Endothelial cell of umbilical vein (primary cell): Measurements from ENCODE around the gene MEIS3. TPM values are rescaled to one million over a fixed set of nuclear protein-coding genes. Genes with fewer than 3 reads are reported as not detected.

Experiments used
- BruUV-seq: library from RNA; stranded (reverse); fragments of 400-500 nt; replicated peaks from 2 replicates; lab custom pipeline; 2021; lab: Mats Ljungman, UMichigan
- CTCF ChIA-PET: fragments of 300-600, 350-600 bp; sonication (Branson Sonifier 250); formaldehyde crosslinking; loops from one replicate; lab custom pipeline; 2021; ENCODE audit warnings: antibody characterized with exemption, inconsistent platforms; lab: Charles Lee
- POLR2A ChIA-PET: fragments of 300-600, 350-600 bp; sonication (Branson Sonifier 250); formaldehyde crosslinking; loops from one replicate; lab custom pipeline; 2021; ENCODE audit warnings: antibody characterized with exemption, inconsistent platforms; lab: Charles Lee
- DNase-seq: peaks from one replicate; pipeline ENCODE4 v3.0.0-alpha.2; 2011; ENCODE audit warnings: low read depth, low spot score
- FAIRE-seq: peaks from 2 replicates; lab custom pipeline; 2011; peaks lifted over from hg19 to GRCh38; lab: Jason Lieb, UNC
- H2AFZ ChIP-seq: 2 replicates; pipeline ENCODE4 v1.6.0; 2012; ENCODE audit warnings: low read depth, low read length, control low read depth, inconsistent platforms
- H3K27ac ChIP-seq: 2 replicates; pipeline ENCODE4 v1.5.1; 2011; ENCODE audit warnings: low read depth, mild to moderate bottlenecking, control low read depth, low read length, moderate library complexity; ENCODE audit not compliant: insufficient read depth
- H3K27me3 ChIP-seq, 2 experiments: 2 replicates each; pipeline versions ENCODE4 v1.6.0 to v1.6.1; 2011; ENCODE audit warnings: low read length in 2 of 2, mixed read lengths in 1 of 2; ENCODE audit not compliant: control insufficient read depth in 2 of 2, insufficient read depth in 2 of 2
- H3K36me3 ChIP-seq, 2 experiments: 2 replicates in 1 of 2; 3 replicates in 1 of 2; pipeline ENCODE4 v1.5.1; 2011; ENCODE audit warnings: low read length in 2 of 2, mild to moderate bottlenecking in 1 of 2, moderate library complexity in 1 of 2; ENCODE audit not compliant: control insufficient read depth in 2 of 2, insufficient read depth in 2 of 2; ENCODE audit errors: extremely low read depth in 1 of 2
- H3K4me1 ChIP-seq: 3 replicates; pipeline ENCODE4 v1.5.1; 2011; ENCODE audit warnings: mild to moderate bottlenecking, low read length; ENCODE audit not compliant: control insufficient read depth, insufficient read depth; ENCODE audit errors: extremely low read depth
- H3K4me2 ChIP-seq: 2 replicates; pipeline ENCODE4 v1.6.1; 2011; ENCODE audit warnings: low read length, control low read depth, mixed read lengths; ENCODE audit not compliant: insufficient read depth
- H3K4me3 ChIP-seq, 3 experiments: fragments of 200-600 bp in 1 of 3; sonication (generic), shearing (Covaris generic) in 1 of 3; replicated peaks in 1 of 3; 2 replicates each; pipeline ENCODE4 v1.5.1; 2011 to 2016; ENCODE audit warnings: control low read depth in 3 of 3, low read length in 3 of 3, mild to moderate bottlenecking in 2 of 3, inconsistent platforms in 1 of 3, low read depth in 1 of 3, moderate library complexity in 1 of 3; ENCODE audit not compliant: insufficient read depth in 1 of 3
- H3K79me2 ChIP-seq: 2 replicates; pipeline ENCODE4 v1.6.0; 2012; ENCODE audit warnings: low read length, inconsistent platforms; ENCODE audit not compliant: control insufficient read depth, insufficient read depth
- H3K9ac ChIP-seq: replicated peaks from 2 replicates; pipeline ENCODE3; 2011; ENCODE audit warnings: low read length, control low read depth; ENCODE audit not compliant: insufficient read depth; ENCODE audit errors: extremely low read depth
- H3K9me1 ChIP-seq: replicated peaks from 3 replicates; pipeline ENCODE4 v1.6.0; 2011; ENCODE audit warnings: mild to moderate bottlenecking, low read length; ENCODE audit not compliant: control insufficient read depth, insufficient read depth; ENCODE audit errors: extremely low read depth
- H3K9me3 ChIP-seq: replicated peaks from 2 replicates; pipeline ENCODE4 v1.5.1; 2012; ENCODE audit warnings: low read length, inconsistent platforms; ENCODE audit not compliant: control insufficient read depth, insufficient read depth
- H4K20me1 ChIP-seq: replicated peaks from 2 replicates; pipeline ENCODE3; 2011; ENCODE audit warnings: mild to moderate bottlenecking, low read length; ENCODE audit not compliant: control insufficient read depth, insufficient read depth; ENCODE audit errors: extremely low read depth
- CTCF ChIP-seq, 2 donors: IDR thresholded peaks; 1 replicate in 1 of 2; 2 replicates in 1 of 2; pipeline ENCODE4 v1.5.1; 2011; ENCODE audit warnings: low read length in 2 of 2, mild to moderate bottlenecking in 2 of 2, moderate library complexity in 2 of 2, control low read depth in 1 of 2, inconsistent platforms in 1 of 2, low read depth in 1 of 2; ENCODE audit not compliant: insufficient read depth in 1 of 2; ENCODE audit errors: extremely low read depth in 1 of 2
- EZH2 ChIP-seq: IDR thresholded peaks from 2 replicates; pipeline ENCODE4 v1.6.1; 2012; ENCODE audit warnings: borderline replicate concordance, low read depth, mild to moderate bottlenecking, moderate library complexity, low read length, inconsistent platforms; ENCODE audit not compliant: severe bottlenecking
- FOS ChIP-seq: IDR thresholded peaks from 2 replicates; pipeline ENCODE4 v1.6.1; 2011; ENCODE audit warnings: mild to moderate bottlenecking, low read length, moderate library complexity, borderline replicate concordance; ENCODE audit not compliant: insufficient read depth
- GATA2 ChIP-seq: IDR thresholded peaks from 2 replicates; pipeline ENCODE4 v1.7.0; 2011; ENCODE audit warnings: low read depth, mild to moderate bottlenecking, moderate library complexity, mixed read lengths, low read length; ENCODE audit not compliant: insufficient read length, insufficient read depth
- JUN ChIP-seq: IDR thresholded peaks from 2 replicates; pipeline ENCODE4 v1.6.1; 2011; ENCODE audit warnings: borderline replicate concordance, low read depth; ENCODE audit not compliant: insufficient read length, insufficient read depth
- MAX ChIP-seq: IDR thresholded peaks from 2 replicates; pipeline ENCODE4 v1.6.1; 2011; ENCODE audit not compliant: insufficient read depth, insufficient read length
- MYC ChIP-seq: IDR thresholded peaks from one replicate; pipeline ENCODE4 v1.6.1; 2011; ENCODE audit warnings: mild to moderate bottlenecking, low read depth, low read length
- POLR2A ChIP-seq: IDR thresholded peaks from 2 replicates; pipeline ENCODE4 v1.6.1; 2012; ENCODE audit warnings: low read depth, mild to moderate bottlenecking, control low read depth, low read length
- POLR2AphosphoS5 ChIP-seq: IDR thresholded peaks from 2 replicates; pipeline ENCODE4 v1.6.1; 2012; ENCODE audit warnings: low read depth, mild to moderate bottlenecking, control low read depth, low read length, moderate library complexity; ENCODE audit not compliant: insufficient read depth
- dilution Hi-C: fragments of 300-500 bp; cut with MboI; formaldehyde crosslinking; loops from one replicate; pipeline ENCODE4 v1.15.0; 2019; ENCODE audit warnings: low sequenced_read_pairs; ENCODE audit not compliant: extremely low pct_ligation_motif_present
- intact Hi-C: fragments of 100-400 bp; cut with micrococcal nuclease; formaldehyde crosslinking; loops from one replicate; pipeline ENCODE4 v1.10.0; 2022
- polyA plus RNA-seq, 4 experiments: library from polyadenylated mRNA; depleted of rRNA in 3 of 4; stranded (reverse) in 3 of 4; unstranded in 1 of 4; fragments of >200 nt; gene quantifications; 2 replicates each; pipeline versions ENCODE4 v1.2.1 to v1.2.3, GENCODE V29; 2011 to 2012; ENCODE audit warnings: missing spikeins in 1 of 4
- total RNA-seq: library from RNA; stranded (reverse); gene quantifications from 2 replicates; pipeline ENCODE4 v1.2.3, GENCODE V29; 2021

The MEIS3 gene
- total and polyA plus RNA-seq, 2 donors (not counting 3 experiments of a cell fraction or from before 2014, with no cell fraction given) = 0.42 TPM; not detected in 1

- Histone ChIP-seq H3K4me1 (no peaks in the 10 kb centered on the region), H3K27ac (no peak overlapping the region), H2AFZ (no peak overlapping the region), H3K4me2 (no peak overlapping the region), H3K9me3 (no peaks in the 10 kb centered on the region), H3K9ac (no peak overlapping the region), H3K4me3 (no peak overlapping the region), H3K9me1 (no peaks in the 10 kb centered on the region), H3K36me3 (no peaks in the 10 kb centered on the region), H4K20me1 (no peaks in the 10 kb centered on the region), H3K27me3 (peaks cover 0 to 2% of the 10 kb centered on the region in 2 experiments), H3K79me2 (no peaks in the 10 kb centered on the region)
- CTCF ChIA-PET = interaction anchor here (0.8 to 10.7 kb wide), 18 partner anchors 8 to 377 kb away, joined by 3 to 454 read pairs (median 6); partner anchors contain the start of genes EHD2, KPTN and NOP53
- DNase-seq (no peak), FAIRE-seq (no peak)
- dilution Hi-C loops = no loop called here
- no peak for TF ChIP-seq FOS
- TF ChIP-seq POLR2A = no peak
- no peak for TF ChIP-seq GATA2
- TF ChIP-seq EZH2 = no peak
- TF ChIP-seq JUN = no peak
- no peak for TF ChIP-seq CTCF (IDR thresholded peaks at IDR 0.05; ENCODE audit: extremely low read depth in 1 of 2, insufficient read depth in 1 of 2, low read depth in 1 of 2, low read length in 2 of 2)
- no peak for TF ChIP-seq POLR2AphosphoS5
- no peak for TF ChIP-seq MYC
- TF ChIP-seq MAX = no peak
- no TSS peak for BruUV-seq
- POLR2A ChIA-PET = no interaction called here
- intact Hi-C loops = loop anchor here (1.0 to 5.0 kb wide), 4 partner anchors 79 to 271 kb away; partner anchors contain the start of gene NAPA
These were observed 16.6 kb upstream of the MEIS3 start for GRCh38 chr19:47435883-47436417.
